SK-N-SH treated with all-trans-retinoic acid at 6 μM for 48 hours (cell line): ENCODE data around the gene INCA1.

Experiments used
- ATAC-seq: fragments of 200-7000 bp; cut with Tn5 transposase; 3 replicates; pipeline ENCODE4 v1.9.1; 2020; ENCODE audit warnings: mild to moderate bottlenecking, moderate library complexity
- ARNTL ChIP-seq: fragments of 450-650 bp; formaldehyde crosslinking; IDR thresholded peaks from 2 replicates; pipeline ENCODE4 v1.5.0; 2020; ENCODE audit warnings: low read depth, mild to moderate bottlenecking, moderate library complexity, borderline replicate concordance
- BACH2 ChIP-seq: fragments of 250-450 bp; sonication (Bioruptor Pico); IDR thresholded peaks from 2 replicates; pipeline ENCODE4 v1.9.0; 2021; ENCODE audit warnings: mild to moderate bottlenecking, borderline replicate concordance
- CSDC2 ChIP-seq: fragments of 250-450 bp; sonication (Bioruptor Pico); IDR thresholded peaks from 2 replicates; pipeline ENCODE4 v1.5.0; 2020; ENCODE audit warnings: mild to moderate bottlenecking, moderate library complexity
- ESRRG ChIP-seq: fragments of 250-450 bp; sonication (Bioruptor Pico); IDR thresholded peaks from 2 replicates; pipeline ENCODE4 v1.6.1; 2021; ENCODE audit warnings: mild to moderate bottlenecking
- GLIS3 ChIP-seq: fragments of 250-450 bp; sonication (Bioruptor Pico); IDR thresholded peaks from 2 replicates; pipeline ENCODE4 v1.5.0; 2020; ENCODE audit warnings: mild to moderate bottlenecking, moderate library complexity
- ISL1 ChIP-seq: fragments of 250-450 bp; sonication (Bioruptor Pico); IDR thresholded peaks from 2 replicates; pipeline ENCODE4 v2.1.2; 2022; ENCODE audit warnings: mild to moderate bottlenecking, moderate library complexity
- OSR1 ChIP-seq: fragments of 250-450 bp; sonication (Bioruptor Pico); IDR thresholded peaks from 2 replicates; pipeline ENCODE4 v1.8.0; 2022; ENCODE audit warnings: moderate library complexity, mild to moderate bottlenecking, inconsistent platforms
- PPARA ChIP-seq: fragments of 250-450 bp; sonication (Bioruptor Pico); IDR thresholded peaks from 2 replicates; pipeline ENCODE4 v1.5.0; 2020; ENCODE audit warnings: mild to moderate bottlenecking, borderline replicate concordance
- RARB ChIP-seq: fragments of 250-450 bp; sonication (Bioruptor Pico); IDR thresholded peaks from 2 replicates; pipeline ENCODE4 v1.8.0; 2021; ENCODE audit warnings: mild to moderate bottlenecking, moderate library complexity
- SNAI2 ChIP-seq: fragments of 250-450 bp; sonication (Bioruptor Pico); IDR thresholded peaks from 2 replicates; pipeline ENCODE4 v1.5.0; 2020; ENCODE audit warnings: mild to moderate bottlenecking, moderate library complexity
- TCF4 ChIP-seq: fragments of 250-450 bp; sonication (Bioruptor Pico); IDR thresholded peaks from 2 replicates; pipeline ENCODE4 v1.8.0; 2021; ENCODE audit warnings: mild to moderate bottlenecking, moderate library complexity, borderline replicate concordance
- TOX ChIP-seq: fragments of 250-450 bp; sonication (Bioruptor Pico); IDR thresholded peaks from 2 replicates; pipeline ENCODE4 v1.8.0; 2021; ENCODE audit warnings: mild to moderate bottlenecking, moderate library complexity, borderline replicate concordance
- ZC3H10 ChIP-seq: fragments of 250-450 bp; sonication (Bioruptor Pico); IDR thresholded peaks from 2 replicates; pipeline ENCODE4 v1.5.1; 2021; ENCODE audit warnings: mild to moderate bottlenecking, moderate library complexity
- ZFP3 ChIP-seq: fragments of 250-450 bp; sonication (Bioruptor Pico); IDR thresholded peaks from 2 replicates; pipeline ENCODE4 v1.5.0; 2020; ENCODE audit warnings: mild to moderate bottlenecking, moderate library complexity
- ZFP30 ChIP-seq: fragments of 450-650 bp; formaldehyde crosslinking; IDR thresholded peaks from 2 replicates; pipeline ENCODE4 v1.5.0; 2022; ENCODE audit warnings: mild to moderate bottlenecking, moderate library complexity
- ZNF565 ChIP-seq: fragments of 450-650 bp; formaldehyde crosslinking; conservative IDR thresholded peaks from 2 replicates; pipeline ENCODE4 v1.5.0; 2020; ENCODE audit warnings: low read depth, mild to moderate bottlenecking, moderate library complexity
- ZNF70 ChIP-seq: fragments of 450-650 bp; formaldehyde crosslinking; IDR thresholded peaks from 2 replicates; pipeline ENCODE4 v1.5.0; 2020; ENCODE audit warnings: mild to moderate bottlenecking, moderate library complexity
- ZNF8 ChIP-seq: fragments of 450-650 bp; formaldehyde crosslinking; IDR thresholded peaks from 2 replicates; pipeline ENCODE4 v1.5.0; 2020; ENCODE audit warnings: mild to moderate bottlenecking, moderate library complexity
- TF ChIP-seq, protein P1 (sequence below): fragments of 250-450 bp; sonication (Bioruptor Pico); IDR thresholded peaks from 2 replicates; pipeline ENCODE4 v1.5.1; 2021; ENCODE audit warnings: mild to moderate bottlenecking, moderate library complexity
- TF ChIP-seq, protein P2 (sequence below): fragments of 250-450 bp; sonication (Bioruptor Pico); IDR thresholded peaks from 2 replicates; pipeline ENCODE4 v1.8.0; 2020; ENCODE audit warnings: mild to moderate bottlenecking, moderate library complexity, borderline replicate concordance
- TF ChIP-seq, protein P3 (sequence below): fragments of 250-450 bp; sonication (Bioruptor Pico); IDR thresholded peaks from 2 replicates; pipeline ENCODE4 v1.5.1; 2020; ENCODE audit warnings: low read depth, mild to moderate bottlenecking, moderate library complexity
- TF ChIP-seq, protein P4 (sequence below): fragments of 250-450 bp; sonication (Bioruptor Pico); IDR thresholded peaks from 2 replicates; pipeline ENCODE4 v1.5.0; 2020; ENCODE audit warnings: mild to moderate bottlenecking, moderate library complexity
- TF ChIP-seq, protein P5 (sequence below): fragments of 250-450 bp; sonication (Bioruptor Pico); IDR thresholded peaks from 2 replicates; pipeline ENCODE4 v1.8.0; 2021; ENCODE audit warnings: low read depth, mild to moderate bottlenecking, moderate library complexity, borderline replicate concordance

INCA1 gene

DNA sequence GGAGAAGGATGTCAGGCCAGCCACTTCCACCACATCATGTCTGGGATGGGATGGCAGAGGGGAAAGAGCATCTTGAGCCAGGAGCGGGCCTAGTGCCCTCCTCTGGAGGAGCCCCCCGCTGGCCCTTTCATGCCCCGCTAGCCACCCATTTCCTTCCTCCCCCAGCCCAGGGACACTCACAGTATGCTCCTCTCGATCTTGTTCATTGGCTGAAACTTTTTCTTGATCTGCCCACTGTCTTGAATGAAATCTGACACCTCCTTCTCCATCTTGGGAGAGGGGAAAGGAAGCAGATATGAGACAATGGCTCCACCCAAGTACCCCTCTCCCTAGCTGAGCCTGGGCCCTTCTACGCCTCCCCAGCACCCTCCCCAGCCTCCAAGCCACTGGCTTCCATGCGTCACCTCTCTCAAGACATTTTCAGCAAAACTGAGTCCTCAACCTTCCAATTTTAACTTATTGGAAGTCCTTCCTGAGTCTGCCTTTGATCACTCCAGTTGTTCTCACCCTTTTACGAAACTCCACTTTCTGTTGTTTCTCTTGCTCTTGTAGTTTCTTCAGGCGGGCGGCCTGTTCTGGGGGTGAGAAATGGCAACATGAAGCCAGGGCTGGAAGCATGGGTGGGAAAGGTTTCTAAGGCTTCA lies 36.9 kb downstream of the INCA1 start:
- ATAC-seq, result no peak
- no peak for TF ChIP-seq ZFP30 (CRISPR knock-in tag)
- no peak for TF ChIP-seq TCF4 (CRISPR knock-in tag)
- no peak for TF ChIP-seq ESRRG
- TF ChIP-seq ZNF70 (CRISPR knock-in tag), result no peak
- TF ChIP-seq CSDC2, result no peak
- no peak for TF ChIP-seq ZFP3 (CRISPR knock-in tag)
- TF ChIP-seq, protein P1, sequence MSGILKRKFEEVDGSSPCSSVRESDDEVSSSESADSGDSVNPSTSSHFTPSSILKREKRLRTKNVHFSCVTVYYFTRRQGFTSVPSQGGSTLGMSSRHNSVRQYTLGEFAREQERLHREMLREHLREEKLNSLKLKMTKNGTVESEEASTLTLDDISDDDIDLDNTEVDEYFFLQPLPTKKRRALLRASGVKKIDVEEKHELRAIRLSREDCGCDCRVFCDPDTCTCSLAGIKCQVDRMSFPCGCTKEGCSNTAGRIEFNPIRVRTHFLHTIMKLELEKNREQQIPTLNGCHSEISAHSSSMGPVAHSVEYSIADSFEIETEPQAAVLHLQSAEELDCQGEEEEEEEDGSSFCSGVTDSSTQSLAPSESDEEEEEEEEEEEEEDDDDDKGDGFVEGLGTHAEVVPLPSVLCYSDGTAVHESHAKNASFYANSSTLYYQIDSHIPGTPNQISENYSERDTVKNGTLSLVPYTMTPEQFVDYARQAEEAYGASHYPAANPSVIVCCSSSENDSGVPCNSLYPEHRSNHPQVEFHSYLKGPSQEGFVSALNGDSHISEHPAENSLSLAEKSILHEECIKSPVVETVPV, result no peak
- TF ChIP-seq SNAI2, result no peak
- no peak for TF ChIP-seq ISL1 (CRISPR knock-in tag)
- no peak for TF ChIP-seq ZC3H10 (CRISPR knock-in tag)
- no peak for TF ChIP-seq TOX (CRISPR knock-in tag)
- TF ChIP-seq PPARA (CRISPR knock-in tag), result no peak
- TF ChIP-seq ARNTL (CRISPR knock-in tag), result no peak
- TF ChIP-seq RARB, result no peak
- TF ChIP-seq, protein P2, sequence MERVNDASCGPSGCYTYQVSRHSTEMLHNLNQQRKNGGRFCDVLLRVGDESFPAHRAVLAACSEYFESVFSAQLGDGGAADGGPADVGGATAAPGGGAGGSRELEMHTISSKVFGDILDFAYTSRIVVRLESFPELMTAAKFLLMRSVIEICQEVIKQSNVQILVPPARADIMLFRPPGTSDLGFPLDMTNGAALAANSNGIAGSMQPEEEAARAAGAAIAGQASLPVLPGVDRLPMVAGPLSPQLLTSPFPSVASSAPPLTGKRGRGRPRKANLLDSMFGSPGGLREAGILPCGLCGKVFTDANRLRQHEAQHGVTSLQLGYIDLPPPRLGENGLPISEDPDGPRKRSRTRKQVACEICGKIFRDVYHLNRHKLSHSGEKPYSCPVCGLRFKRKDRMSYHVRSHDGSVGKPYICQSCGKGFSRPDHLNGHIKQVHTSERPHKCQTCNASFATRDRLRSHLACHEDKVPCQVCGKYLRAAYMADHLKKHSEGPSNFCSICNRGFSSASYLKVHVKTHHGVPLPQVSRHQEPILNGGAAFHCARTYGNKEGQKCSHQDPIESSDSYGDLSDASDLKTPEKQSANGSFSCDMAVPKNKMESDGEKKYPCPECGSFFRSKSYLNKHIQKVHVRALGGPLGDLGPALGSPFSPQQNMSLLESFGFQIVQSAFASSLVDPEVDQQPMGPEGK (CRISPR knock-in tag), result no peak
- TF ChIP-seq, all 23 proteins: peak for 0

DNA sequence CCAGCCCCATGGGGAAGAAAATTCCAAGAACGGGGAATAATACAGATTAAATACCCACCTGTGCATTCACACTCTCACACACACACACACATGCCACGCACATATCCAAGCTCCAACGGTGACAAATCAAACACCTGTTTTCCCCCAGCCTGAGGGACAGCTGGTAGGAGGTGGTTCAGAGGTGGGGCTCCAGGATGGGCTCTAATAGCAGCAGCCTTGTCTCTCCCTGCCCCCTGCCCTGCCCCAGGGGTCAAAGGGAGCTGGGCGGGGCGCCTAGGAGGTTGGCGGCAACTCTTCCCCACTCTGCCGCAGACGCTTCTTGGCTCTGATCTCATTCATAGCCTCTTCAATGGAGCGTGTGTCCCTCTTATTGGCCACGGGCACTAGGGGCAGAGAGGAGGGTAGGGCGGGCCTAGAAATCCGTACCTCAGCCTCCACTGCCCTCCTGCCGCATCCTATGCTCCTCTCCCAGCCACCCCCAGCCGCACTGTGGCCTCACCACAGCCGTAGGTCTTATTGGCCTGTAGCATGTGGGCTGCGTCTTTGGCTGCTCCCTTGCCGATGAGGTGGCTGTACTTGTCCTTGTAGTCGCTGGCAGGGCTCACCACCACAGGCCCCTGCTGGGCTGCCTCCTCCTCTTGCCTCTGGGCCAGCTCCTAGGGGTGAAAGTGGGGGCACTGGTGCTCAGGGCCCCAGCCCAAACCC lies 37.9 kb downstream of the INCA1 start:
- TF ChIP-seq ZFP30 (CRISPR knock-in tag), result no peak
- TF ChIP-seq ZNF565, result no peak
- TF ChIP-seq, all 23 proteins: peak for 0
- ATAC-seq, result no peak

DNA sequence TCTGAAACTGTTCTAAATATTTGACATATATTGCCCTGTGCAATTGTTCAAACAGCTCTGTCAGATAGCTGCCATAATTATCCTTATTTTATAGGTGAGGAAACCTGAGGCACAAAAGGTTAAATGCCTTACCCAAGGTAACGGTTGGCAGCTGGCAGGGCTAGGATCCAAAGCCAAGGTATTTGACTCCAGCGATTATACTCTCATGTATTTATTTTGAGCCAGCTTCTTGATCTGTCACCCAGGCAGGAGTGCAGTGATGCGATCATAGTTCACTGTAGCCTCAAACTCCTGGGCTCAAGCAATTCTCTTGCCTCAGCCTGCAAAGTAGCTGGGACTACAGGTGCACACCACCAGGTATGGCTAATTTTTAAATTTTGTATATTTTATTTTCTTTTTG lies 39.2 kb downstream of the INCA1 start:
- TF ChIP-seq RARB, result no peak
- TF ChIP-seq CSDC2, result no peak
- TF ChIP-seq, protein P3, sequence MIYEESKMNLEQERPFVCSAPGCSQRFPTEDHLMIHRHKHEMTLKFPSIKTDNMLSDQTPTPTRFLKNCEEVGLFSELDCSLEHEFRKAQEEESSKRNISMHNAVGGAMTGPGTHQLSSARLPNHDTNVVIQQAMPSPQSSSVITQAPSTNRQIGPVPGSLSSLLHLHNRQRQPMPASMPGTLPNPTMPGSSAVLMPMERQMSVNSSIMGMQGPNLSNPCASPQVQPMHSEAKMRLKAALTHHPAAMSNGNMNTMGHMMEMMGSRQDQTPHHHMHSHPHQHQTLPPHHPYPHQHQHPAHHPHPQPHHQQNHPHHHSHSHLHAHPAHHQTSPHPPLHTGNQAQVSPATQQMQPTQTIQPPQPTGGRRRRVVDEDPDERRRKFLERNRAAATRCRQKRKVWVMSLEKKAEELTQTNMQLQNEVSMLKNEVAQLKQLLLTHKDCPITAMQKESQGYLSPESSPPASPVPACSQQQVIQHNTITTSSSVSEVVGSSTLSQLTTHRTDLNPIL (CRISPR knock-in tag), result no peak
- TF ChIP-seq GLIS3 (CRISPR knock-in tag), result no peak
- no peak for TF ChIP-seq ESRRG
- TF ChIP-seq BACH2 (CRISPR knock-in tag), result no peak
- TF ChIP-seq ZNF565, result no peak
- no peak for TF ChIP-seq TCF4 (CRISPR knock-in tag)

DNA sequence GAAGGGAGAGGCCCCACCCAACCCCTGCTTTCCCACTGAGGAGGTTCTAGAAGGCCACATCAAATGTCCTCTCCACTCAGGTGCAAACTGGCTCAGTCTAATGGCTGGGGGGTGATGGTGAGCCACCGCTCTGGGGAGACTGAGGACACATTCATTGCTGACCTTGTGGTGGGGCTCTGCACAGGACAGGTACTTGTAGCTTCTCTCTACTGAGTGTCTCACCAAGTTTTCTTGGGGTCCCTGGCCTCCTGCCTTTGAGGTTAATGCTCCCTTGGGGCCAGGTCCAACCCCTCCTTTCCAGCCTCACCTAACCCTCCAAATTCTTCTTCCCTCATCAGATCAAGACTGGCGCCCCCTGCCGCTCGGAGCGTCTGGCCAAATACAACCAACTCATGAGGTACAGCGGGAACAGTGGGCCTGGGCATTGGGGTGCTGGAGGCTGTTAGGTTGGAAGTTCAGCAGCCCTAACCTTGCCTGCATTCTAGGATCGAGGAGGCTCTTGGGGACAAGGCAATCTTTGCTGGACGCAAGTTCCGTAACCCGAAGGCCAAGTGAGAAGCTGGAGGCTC lies 40.7 kb downstream of the INCA1 start:
- no peak for ATAC-seq
- TF ChIP-seq, protein P4, sequence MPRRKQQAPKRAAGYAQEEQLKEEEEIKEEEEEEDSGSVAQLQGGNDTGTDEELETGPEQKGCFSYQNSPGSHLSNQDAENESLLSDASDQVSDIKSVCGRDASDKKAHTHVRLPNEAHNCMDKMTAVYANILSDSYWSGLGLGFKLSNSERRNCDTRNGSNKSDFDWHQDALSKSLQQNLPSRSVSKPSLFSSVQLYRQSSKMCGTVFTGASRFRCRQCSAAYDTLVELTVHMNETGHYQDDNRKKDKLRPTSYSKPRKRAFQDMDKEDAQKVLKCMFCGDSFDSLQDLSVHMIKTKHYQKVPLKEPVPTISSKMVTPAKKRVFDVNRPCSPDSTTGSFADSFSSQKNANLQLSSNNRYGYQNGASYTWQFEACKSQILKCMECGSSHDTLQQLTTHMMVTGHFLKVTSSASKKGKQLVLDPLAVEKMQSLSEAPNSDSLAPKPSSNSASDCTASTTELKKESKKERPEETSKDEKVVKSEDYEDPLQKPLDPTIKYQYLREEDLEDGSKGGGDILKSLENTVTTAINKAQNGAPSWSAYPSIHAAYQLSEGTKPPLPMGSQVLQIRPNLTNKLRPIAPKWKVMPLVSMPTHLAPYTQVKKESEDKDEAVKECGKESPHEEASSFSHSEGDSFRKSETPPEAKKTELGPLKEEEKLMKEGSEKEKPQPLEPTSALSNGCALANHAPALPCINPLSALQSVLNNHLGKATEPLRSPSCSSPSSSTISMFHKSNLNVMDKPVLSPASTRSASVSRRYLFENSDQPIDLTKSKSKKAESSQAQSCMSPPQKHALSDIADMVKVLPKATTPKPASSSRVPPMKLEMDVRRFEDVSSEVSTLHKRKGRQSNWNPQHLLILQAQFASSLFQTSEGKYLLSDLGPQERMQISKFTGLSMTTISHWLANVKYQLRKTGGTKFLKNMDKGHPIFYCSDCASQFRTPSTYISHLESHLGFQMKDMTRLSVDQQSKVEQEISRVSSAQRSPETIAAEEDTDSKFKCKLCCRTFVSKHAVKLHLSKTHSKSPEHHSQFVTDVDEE, result no peak
- TF ChIP-seq ARNTL (CRISPR knock-in tag), result no peak
- no peak for TF ChIP-seq ZFP3 (CRISPR knock-in tag)
- no peak for TF ChIP-seq ZC3H10 (CRISPR knock-in tag)
- TF ChIP-seq OSR1 (CRISPR knock-in tag), result no peak
- TF ChIP-seq GLIS3 (CRISPR knock-in tag), result no peak
- TF ChIP-seq ZNF8, result no peak
- no peak for TF ChIP-seq ZNF565
- TF ChIP-seq TCF4 (CRISPR knock-in tag), result no peak
- TF ChIP-seq TOX (CRISPR knock-in tag), result no peak
- no peak for TF ChIP-seq CSDC2
- TF ChIP-seq, protein P5, sequence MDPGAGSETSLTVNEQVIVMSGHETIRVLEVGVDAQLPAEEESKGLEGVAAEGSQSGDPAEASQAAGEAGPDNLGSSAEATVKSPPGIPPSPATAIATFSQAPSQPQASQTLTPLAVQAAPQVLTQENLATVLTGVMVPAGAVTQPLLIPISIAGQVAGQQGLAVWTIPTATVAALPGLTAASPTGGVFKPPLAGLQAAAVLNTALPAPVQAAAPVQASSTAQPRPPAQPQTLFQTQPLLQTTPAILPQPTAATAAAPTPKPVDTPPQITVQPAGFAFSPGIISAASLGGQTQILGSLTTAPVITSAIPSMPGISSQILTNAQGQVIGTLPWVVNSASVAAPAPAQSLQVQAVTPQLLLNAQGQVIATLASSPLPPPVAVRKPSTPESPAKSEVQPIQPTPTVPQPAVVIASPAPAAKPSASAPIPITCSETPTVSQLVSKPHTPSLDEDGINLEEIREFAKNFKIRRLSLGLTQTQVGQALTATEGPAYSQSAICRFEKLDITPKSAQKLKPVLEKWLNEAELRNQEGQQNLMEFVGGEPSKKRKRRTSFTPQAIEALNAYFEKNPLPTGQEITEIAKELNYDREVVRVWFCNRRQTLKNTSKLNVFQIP (CRISPR knock-in tag), result no peak
- no peak for TF ChIP-seq RARB
- TF ChIP-seq ESRRG, result no peak
- TF ChIP-seq ZFP30 (CRISPR knock-in tag), result no peak

More for the DNA sequence above, 39.2 kb downstream of the INCA1 start:
- ATAC-seq, result no peak
